Measurements from ENCODE around the gene MBNL3. TPM values are rescaled to one million over a fixed set of nuclear protein-coding genes. Genes with fewer than 3 reads are reported as not detected.
"Not testable (repeated sequence)": the region's sequence is repeated elsewhere in the genome, so short reads cannot be mapped to it uniquely, and the experiment has no call there.

The MBNL3 gene
- total RNA-seq, 1 donor from 2014 or later: 27.5 TPM

DNA sequence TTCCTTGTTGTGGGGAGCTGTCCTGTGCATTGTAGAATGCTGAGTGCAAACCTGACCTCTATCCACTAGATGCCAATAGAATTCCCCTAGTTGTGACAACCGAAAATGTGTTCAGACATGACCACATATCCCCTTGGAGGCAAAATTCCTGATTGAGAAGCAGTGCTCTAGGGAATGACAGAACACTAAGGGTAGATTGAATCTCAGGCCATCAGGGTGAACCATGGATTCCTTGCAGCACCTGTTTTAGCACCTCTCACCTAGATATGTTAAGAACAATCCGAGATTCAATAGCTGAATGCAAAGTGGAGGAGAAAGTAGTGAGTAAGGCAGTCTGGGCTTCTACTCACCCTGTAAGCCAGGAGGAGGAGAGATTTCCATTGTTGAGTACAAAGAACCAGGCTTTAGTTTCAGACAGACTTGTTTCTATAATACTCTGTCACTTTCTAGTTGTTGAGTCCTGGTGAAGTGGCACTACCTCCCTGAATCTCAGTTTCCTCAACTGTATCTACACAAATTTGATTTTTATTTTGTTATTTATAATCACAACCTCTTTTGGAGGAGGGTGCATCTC is 158.6 kb downstream of the MBNL3 start:
- ATAC-seq (no peak), DNase-seq (ENCODE audit: missing footprints) (no peak)
- intact Hi-C loops (cut with DNase I): no loop called here

DNA sequence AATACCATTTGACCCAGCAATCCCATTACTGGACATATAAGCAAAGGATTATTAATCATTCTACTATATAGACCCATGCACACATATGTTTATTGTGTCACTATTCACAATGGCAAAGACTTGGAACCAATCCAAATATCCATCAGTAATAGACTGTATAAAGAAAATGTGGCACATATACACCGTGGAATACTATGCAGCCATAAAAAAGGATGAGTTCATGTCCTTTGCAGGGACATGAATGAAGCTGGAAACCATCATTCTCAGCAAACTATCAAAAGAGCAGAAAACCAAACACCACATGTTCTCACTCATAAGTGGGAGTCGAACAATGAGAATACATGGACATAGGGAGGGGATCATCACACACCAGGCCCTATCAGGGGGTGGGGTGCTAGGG is 161.9 kb downstream of the MBNL3 start:
- ATAC-seq; DNase-seq (ENCODE audit: missing footprints); intact Hi-C loops (cut with DNase I): not testable (repeated sequence)

Data from Right ventricle myocardium inferior (tissue), 1 donor.